Activated CD4-positive, alpha-beta T cell treated with anti-CD3 and anti-CD28 coated beads for 48 hours (primary cell): Measurements from ENCODE around the gene CYRIA.

ENCODE experiments used
- DNase-seq: peaks from one replicate; pipeline ENCODE4 v3.0.0-alpha.2; 2020

The CYRIA gene

GRCh38 chr2:16665748-16666448, at the start of gene CYRIA:
Gene CYRIA (minus strand): TSS chr2:16665834. CDS start chr2:16588119, 77,715 bp downstream.
- DNase-seq = peak; percentile 56

GRCh38 chr2:16713011-16713423, 47.4 kb upstream of the CYRIA start:
- no peak for DNase-seq

GRCh38 chr2:16709769-16710168, 44.1 kb upstream of the CYRIA start:
- DNase-seq = no peak

GRCh38 chr2:16708173-16708572, 42.5 kb upstream of the CYRIA start:
- no peak for DNase-seq

GRCh38 chr2:16707014-16707623, 41.5 kb upstream of the CYRIA start:
- no peak for DNase-seq

GRCh38 chr2:16700551-16701259, 35.1 kb upstream of the CYRIA start:
- no peak for DNase-seq

GRCh38 chr2:16693854-16694253, 28.2 kb upstream of the CYRIA start:
- DNase-seq = no peak

- no peak for DNase-seq
Observed at GRCh38 chr2:16691261-16691660, 25.6 kb upstream of the CYRIA start.

- no peak for DNase-seq
Observed at GRCh38 chr2:16687955-16688354, 22.3 kb upstream of the CYRIA start.

GRCh38 chr2:16687222-16687621, 21.6 kb upstream of the CYRIA start:
- no peak for DNase-seq

GRCh38 chr2:16686641-16687040, 21.0 kb upstream of the CYRIA start:
- DNase-seq = no peak

GRCh38 chr2:16685340-16685715, 19.7 kb upstream of the CYRIA start:
- DNase-seq = no peak

- DNase-seq = no peak
Observed at GRCh38 chr2:16684676-16685339, 19.2 kb upstream of the CYRIA start.

- no peak for DNase-seq
Observed at GRCh38 chr2:16683576-16683975, 17.9 kb upstream of the CYRIA start.

- DNase-seq = no peak
Observed at GRCh38 chr2:16682431-16683118, 16.9 kb upstream of the CYRIA start.

- no peak for DNase-seq
Observed at GRCh38 chr2:16680781-16681180, 15.1 kb upstream of the CYRIA start.

GRCh38 chr2:16680304-16680703, 14.7 kb upstream of the CYRIA start:
- DNase-seq = no peak

GRCh38 chr2:16678964-16679363, 13.3 kb upstream of the CYRIA start:
- no peak for DNase-seq

GRCh38 chr2:16677875-16678274, 12.2 kb upstream of the CYRIA start:
- no peak for DNase-seq

- no peak for DNase-seq
Observed at GRCh38 chr2:16675781-16676180, 10.1 kb upstream of the CYRIA start.

- no peak for DNase-seq
Observed at GRCh38 chr2:16674154-16674553, 8.5 kb upstream of the CYRIA start.

- DNase-seq = no peak
Observed at GRCh38 chr2:16671760-16672159, 6.1 kb upstream of the CYRIA start.

GRCh38 chr2:16669388-16669787, 3.8 kb upstream of the CYRIA start:
- no peak for DNase-seq
